ENCODE measurements around the gene TMEM141. TPM values are rescaled to one million over a fixed set of nuclear protein-coding genes. Genes with fewer than 3 reads are reported as not detected.
A peak's percentile ranks its signal among the peaks of the same experiment; 100 is the strongest.
"Not testable (repeated sequence)": the region's sequence is repeated elsewhere in the genome, so short reads cannot be mapped to it uniquely, and the experiment has no call there.

Gene TMEM141
- total and polyA plus RNA-seq, 11 donors: 45.6 to 122 (median 66.9) TPM

DNA sequence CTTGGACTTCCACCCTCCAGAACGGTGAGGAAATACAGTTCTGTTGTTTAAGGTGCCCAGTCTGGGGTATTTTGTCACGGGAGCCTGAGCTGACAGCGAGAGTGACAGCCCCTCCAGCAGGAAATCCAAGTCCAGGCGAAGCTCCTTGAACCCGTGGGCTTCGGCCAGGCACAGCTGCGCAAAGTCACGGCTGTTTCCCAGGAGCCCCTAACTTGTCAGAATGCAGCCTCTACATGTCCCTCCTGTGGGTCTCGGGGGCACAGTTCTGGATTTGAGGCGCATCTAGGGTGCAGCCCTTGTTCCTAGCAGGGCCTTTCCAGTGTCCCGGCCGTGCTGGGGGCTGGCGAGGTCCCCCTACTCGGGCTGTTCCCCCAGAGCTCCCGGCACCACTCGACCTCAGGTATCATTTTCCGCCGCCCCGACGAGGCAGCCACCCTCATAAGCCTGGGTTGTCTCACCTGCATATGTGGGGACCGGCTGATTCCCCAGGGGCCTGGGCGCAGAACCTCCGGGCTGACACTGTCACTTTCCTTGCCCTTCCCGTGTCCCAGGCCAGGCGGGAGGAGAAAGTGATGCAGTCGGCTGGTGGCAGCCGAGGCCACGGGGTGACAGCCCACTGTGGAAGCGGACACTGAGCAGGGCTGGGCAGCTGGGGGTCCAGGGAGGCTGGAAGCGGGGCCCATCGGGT, 37.6 kb upstream of the TMEM141 start:
- TF ChIP-seq, protein P1, sequence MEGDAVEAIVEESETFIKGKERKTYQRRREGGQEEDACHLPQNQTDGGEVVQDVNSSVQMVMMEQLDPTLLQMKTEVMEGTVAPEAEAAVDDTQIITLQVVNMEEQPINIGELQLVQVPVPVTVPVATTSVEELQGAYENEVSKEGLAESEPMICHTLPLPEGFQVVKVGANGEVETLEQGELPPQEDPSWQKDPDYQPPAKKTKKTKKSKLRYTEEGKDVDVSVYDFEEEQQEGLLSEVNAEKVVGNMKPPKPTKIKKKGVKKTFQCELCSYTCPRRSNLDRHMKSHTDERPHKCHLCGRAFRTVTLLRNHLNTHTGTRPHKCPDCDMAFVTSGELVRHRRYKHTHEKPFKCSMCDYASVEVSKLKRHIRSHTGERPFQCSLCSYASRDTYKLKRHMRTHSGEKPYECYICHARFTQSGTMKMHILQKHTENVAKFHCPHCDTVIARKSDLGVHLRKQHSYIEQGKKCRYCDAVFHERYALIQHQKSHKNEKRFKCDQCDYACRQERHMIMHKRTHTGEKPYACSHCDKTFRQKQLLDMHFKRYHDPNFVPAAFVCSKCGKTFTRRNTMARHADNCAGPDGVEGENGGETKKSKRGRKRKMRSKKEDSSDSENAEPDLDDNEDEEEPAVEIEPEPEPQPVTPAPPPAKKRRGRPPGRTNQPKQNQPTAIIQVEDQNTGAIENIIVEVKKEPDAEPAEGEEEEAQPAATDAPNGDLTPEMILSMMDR (IDR thresholded peaks at IDR 0.05): no peak
- no peak for TF ChIP-seq POLR2A (IDR thresholded peaks at IDR 0.05)
- WGBS, 4 donors: 85 to 91% (median 87%) methylated on average over 25 to 31 of the region's 31 CpGs
- DNase-seq: peak in 2 of 5 donors; percentile 17 to 51
- Histone ChIP-seq H3K27ac (no peak overlapping the region), H3K4me3 (no peak overlapping the region), H3K27me3 (no peaks in the 10 kb centered on the region), H3K4me1 (peaks cover 0 to 22% (median 13%) of the 10 kb centered on the region in 12 donors), H3K36me3 (no peaks in the 10 kb centered on the region), H3K9me3 (peaks cover 0 to 18% (median 0%) of the 10 kb centered on the region in 12 donors)
- no peak for ATAC-seq
- intact Hi-C loops (cut with DNase I): no loop called here

DNA sequence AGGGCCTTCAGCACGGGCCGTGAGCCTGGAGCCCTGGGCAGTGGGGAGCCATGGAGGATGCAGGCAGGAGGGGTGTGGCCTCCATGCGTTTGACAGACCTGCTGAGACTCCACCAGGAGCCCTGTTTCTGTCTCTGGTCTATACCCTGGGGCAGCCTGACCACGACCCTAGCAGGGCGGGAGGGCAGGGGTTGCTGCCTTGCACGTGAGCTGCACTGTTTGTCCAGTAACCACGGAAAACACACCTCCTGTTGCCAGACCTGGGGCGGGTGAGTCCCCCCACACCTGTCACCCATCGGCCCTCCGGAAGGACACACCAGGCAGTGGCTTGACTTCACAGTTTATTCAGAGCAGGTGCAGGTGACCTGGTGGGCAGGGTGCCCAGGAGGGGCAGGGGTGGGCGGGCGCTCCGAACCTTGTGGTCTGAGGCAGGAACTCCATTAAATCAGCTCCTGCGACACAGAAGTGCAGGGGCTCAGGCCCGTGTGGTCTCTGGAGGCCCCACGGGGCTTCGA, 37.0 kb upstream of the TMEM141 start:
- Histone ChIP-seq H3K36me3 (no peaks in the 10 kb centered on the region), H3K9me3 (peaks cover 0 to 18% (median 0%) of the 10 kb centered on the region in 12 donors), H3K27ac (no peak overlapping the region), H3K27me3 (no peaks in the 10 kb centered on the region), H3K4me3 (no peak overlapping the region), H3K4me1 (peaks cover 0 to 16% (median 8%) of the 10 kb centered on the region in 12 donors)
- ATAC-seq (no peak), DNase-seq (peak in 2 of 5 donors; percentile 18 to 40)
- intact Hi-C loops (cut with DNase I): no loop called here
- 70 to 91% (median 82%) methylated on average over 9 to 17 of the region's 17 CpGs for WGBS, 4 donors
- TF ChIP-seq, protein P1 (IDR thresholded peaks at IDR 0.05): no peak
- TF ChIP-seq POLR2A (IDR thresholded peaks at IDR 0.05): no peak

DNA sequence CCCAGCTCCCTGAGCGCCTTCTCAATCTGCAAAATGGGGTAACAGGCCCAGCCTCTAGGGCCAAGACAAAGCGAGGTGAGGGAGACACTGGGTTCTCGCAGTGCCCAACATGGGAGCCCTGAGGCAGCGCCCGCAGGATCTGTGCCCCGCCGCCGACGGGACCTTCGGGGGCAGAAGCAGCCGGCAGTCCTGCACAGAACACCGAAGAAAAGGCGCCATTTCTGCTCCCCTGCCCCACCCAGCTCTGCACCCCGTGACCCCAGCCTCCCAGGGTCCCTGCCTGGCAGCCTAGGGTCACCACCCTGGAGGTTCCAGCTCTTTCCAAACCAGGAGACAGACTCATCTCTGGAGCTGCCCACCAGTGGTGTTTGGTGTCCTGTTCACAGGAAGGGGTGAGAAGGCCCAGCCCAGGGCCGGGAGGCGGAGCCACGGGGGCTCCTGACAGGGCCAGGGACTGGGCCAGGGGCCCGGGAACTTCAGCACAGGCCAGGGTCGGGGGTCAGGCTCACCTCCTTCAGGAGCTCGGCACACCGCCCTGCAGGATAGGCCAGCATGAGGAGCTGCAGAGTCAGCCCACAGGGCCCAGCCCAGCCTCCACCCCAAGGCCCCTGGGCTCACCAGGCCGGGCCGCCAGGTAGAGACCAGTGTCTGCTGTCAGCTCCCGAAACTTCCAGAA, 36.4 kb upstream of the TMEM141 start:
- 81 to 95% (median 84%) methylated on average over 17 to 24 of the region's 24 CpGs for WGBS, 4 donors
- peaks cover 0 to 18% (median 0%) of the 10 kb centered on the region in 12 donors for H3K9me3 ChIP-seq
- ATAC-seq: no peak
- H3K36me3 ChIP-seq: no peaks in the 10 kb centered on the region
- H3K4me3 ChIP-seq: no peak overlapping the region
- no peak overlapping the region for H3K27ac ChIP-seq
- intact Hi-C loops (cut with DNase I): no loop called here
- no peaks in the 10 kb centered on the region for H3K27me3 ChIP-seq
- peak in 2 of 5 donors; percentile 12 to 49 for DNase-seq
- TF ChIP-seq POLR2A (IDR thresholded peaks at IDR 0.05): no peak
- TF ChIP-seq, protein P1 (IDR thresholded peaks at IDR 0.05): no peak
- H3K4me1 ChIP-seq: peaks cover 0 to 10% (median 3%) of the 10 kb centered on the region in 12 donors

DNA sequence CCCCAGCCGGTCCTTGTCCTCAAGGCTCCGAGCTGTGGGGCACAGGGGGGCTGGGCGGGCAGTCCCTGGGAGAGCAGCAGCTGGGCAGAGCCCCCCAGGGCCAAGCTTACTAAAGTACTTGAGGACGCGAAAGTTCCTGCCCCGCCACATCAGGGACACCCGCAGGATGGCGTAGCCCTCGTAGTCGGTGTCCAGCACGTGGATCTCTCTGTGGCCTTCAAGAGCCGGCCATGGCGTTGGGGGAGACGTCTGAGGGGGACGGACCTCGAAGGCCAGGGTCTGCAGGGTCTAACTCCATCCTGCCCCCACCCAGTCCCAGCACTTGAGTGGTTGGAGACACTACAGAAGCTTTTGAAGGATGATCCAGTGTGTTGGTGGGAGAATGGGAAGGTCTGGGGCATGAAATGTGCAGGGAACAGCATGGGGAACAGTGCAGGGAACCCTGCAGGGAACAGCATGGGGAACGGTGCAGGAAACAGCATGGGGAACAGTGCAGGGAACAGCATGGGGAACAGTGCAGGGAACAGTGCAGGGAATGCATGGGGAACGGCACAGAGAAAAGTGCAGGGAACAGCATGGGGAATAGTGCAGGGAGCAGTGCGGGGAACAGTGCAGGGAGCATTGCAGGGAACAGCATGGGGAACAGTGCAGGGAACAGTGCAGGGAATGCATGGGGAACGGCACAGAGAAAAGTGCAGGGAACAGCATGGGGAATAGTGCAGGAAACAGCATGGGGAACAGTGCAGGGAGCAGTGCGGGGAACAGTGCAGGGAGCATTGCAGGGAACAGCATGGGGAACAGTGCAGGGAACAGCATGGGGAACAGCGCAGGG, 35.6 kb upstream of the TMEM141 start:
- ATAC-seq; H3K27me3 ChIP-seq; intact Hi-C loops (cut with DNase I); H3K36me3 ChIP-seq; H3K4me3 ChIP-seq; H3K27ac ChIP-seq; H3K4me1 ChIP-seq: not testable (repeated sequence)
- DNase-seq: peak in 2 of 5 donors; percentile 6 to 25
- 91 to 93% (median 92%) methylated on average over 20 to 22 of the region's 22 CpGs for WGBS, 4 donors
- H3K9me3 ChIP-seq: peaks cover 0 to 18% (median 0%) of the 10 kb centered on the region in 12 donors

Data from heart left ventricle (tissue), 16 donors.